Stimulated activated CD8-positive, alpha-beta memory T cell treated with anti-CD3 and anti-CD28 coated beads, Interleukin-2, amount 100 ng/mL, for 48 hours (primary cell): ENCODE results near the gene MAPK4.

Source experiments
- DNase-seq, 2 donors: peaks; one replicate each; pipeline ENCODE4 v3.0.0-alpha.2; 2020; ENCODE audit warnings: low read depth in 2 of 2

Gene MAPK4

DNA sequence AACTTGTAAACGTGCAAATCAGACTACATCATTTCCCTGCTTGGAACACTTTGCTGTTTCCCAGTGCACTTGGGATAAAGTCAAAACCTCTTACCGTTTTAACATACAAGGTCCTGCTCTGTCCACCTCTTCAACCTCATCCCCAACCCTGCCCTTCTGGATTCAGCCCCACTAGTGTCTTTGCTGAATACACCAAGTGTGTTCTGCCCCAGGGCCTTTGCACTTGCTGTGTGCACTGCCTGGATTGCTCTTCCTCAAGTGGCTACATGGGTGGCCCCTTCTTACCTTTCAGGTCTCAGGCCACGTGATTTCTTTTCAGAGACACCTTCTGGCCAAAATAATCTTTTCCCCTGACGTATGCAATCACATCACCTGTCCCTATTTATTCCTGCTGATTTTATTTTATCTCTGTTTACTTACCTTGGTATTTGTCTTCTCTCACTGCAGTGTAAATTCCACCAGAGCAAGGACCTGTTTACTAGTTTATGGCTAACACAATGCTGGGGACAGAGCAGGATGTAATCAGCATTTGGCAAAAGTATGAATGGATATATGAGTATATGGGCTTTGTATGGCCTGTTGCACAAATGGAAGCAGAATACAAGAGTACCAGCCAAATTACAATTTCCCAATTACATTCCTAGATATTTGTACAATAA, 63.9 kb downstream of the MAPK4 start:
- no peak for DNase-seq

DNA sequence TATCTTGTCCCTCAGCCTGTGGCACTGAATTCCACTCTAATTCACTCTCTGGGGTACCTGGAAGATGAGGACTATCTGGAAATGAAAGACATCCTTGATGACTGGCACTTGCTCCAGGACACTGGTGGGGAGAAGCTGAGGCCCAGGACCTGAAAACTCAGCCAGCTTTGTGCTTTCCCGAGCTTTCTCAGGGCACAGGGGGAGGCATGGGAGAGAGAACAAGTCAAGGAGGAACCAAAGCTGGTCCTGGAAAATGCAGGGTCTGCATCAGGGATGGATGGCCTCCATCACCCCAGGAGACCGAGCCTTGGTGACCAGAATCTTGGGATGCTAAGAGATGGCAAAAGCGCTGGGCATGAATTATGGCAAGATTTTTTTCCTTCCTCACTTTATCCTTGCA, 65.1 kb downstream of the MAPK4 start:
- no peak for DNase-seq

DNA sequence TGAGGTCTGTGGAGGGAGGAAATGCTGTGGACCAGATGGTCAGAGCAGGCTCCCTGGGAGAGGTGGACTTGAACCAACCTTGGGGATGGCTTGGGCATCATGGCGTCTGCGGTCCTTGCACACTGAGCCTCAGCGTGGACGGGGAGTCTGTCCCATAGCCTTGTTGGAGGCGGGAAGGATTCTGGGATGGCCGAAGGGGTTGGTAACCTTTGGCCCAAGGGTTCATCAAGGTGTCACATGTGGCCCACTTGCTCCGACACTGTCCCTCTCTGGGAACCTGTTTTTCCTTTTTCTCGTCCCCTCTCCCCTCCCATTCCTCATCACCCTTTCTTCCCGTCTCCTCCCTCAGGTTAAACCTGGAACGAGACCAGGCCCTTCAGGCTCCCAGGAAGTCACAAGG, 66.4 kb downstream of the MAPK4 start:
- DNase-seq = no peak

DNA sequence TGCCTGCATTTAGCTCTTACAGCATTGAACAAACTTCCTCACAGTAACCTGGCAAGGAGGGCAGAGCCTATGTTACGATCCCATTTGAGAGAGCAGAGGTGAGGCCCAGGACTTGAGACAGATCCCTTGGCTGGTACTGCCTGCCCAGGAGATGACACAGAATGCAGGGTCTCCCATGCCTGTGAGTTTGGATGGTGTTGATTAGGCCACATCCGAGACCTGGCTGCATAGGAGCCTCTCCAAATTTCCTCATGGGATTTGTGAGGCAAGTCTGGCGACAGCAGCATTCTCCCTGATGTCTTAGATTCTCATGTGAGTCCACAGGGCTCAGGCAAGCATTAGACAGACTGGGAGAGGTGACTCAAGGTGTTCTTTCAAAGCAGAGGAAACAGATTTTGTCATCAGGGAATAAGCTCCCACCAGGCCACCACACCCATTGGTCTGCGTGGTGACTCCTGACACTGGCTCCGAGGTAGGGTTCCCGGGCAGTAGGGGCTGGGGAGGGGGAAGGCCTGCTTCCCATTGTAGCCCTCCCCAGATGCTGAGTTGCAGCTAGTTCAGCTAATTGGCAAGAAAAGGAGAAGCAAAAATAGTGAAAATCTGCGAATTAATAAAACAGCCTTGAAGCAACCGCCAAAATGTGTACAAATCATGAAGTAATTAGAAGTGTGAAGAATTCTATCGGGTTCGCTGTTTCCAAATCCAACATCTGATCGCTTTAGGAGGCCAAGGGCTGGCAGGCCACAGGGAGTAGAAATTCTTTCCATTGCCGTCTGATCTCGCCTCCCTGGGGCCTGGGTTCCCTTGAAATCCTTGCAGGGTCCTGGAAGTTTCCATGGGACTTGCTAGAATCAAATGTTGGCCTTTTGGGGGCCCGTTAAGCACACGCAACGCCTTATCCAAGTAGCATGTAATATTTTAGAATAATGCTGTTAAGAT, 68.0 kb downstream of the MAPK4 start:
- DNase-seq = no peak

GRCh38 chr18:50628533-50628905, 68.6 kb downstream of the MAPK4 start:
- DNase-seq = no peak

DNA sequence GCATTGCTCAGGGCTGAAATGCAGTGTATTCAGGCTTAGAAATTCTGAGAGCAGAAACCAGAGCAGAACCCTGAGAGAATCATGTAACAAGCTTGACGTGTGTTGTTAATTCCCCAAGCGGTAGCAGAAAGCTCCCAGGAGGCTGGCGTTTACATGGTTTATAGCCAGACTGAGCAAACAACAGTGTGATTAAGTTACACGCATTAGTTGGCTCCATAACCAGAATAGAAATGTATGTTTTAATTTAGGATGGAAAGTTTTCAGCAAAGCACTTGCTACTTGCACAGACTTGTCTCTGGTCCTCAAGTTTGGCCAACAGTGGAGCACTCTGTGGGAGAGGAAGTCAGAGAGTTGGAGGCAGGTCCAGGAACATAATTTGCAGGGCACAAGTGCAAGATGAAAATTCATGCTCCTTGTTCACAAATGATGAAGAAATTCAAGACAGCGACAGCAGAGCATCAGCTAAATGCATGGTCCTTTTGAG, 69.3 kb downstream of the MAPK4 start:
- no peak for DNase-seq

DNA sequence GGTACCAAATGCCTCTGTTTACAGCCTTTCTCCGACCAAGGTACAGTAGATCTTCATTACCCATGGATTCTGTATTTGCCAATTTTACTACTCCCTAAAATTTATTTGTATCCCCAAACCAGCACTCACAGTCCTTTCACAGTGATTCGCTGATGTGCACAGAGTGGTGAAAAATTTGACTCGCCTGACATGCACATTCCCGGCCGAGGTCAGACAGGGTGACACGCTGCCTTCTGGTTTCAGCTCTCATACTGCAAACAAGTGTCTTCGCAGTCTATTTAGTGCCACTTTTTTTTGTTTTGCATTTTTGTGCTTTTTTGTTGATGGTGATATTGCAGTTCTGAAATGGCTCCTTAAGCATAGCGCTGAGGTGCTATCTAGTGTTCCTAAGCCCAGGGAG, 71.0 kb downstream of the MAPK4 start:
- no peak for DNase-seq

DNA sequence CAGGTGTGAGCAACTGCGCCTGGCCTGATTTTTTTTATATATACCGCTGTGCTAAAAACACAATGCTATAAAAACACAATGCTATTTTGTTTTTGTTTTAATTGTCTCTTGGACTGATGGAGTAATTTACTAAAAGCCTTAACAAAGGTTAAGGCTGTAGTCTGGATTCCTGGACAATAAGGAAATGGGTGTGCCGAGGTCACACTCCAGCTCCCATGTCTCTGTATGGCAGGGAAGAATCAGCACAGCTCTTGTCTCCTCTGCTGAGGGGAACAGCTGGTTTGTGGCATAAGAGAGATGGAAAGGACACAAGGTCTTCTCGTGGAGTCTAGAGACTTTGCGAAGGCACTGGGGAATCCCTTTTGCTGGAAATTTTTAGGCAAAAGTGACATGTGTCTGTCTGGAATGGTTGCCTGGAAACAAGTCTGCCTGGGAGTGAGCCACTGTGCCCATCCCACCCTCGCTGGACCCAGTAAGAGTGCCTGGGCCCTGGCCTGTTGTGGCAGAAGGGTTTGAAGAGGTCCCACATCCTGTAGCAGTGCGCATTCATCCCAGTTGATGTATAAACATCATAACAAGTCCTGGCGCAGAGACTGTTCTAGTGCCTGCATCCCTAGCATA, 73.1 kb downstream of the MAPK4 start:
- no peak for DNase-seq

DNA sequence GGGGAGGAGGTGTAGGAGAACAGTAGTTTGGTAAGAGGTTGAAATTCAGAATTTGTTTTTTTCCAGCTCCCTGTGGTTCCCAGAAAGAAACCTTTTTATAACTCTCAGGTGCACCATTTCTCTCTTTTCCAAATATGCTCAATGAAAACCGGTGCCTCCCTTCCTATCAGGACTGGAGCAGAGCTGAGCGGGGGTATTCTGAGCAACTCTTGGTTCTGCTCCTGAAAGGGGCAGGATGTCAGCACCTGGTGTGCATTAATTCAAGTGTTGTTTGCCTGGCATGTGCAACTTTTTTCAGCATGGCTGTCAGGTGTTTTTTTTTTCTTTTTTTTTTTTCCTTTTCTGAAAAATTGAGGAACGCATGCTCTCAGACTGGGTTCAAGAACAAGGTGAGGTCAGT, 74.1 kb downstream of the MAPK4 start:
- DNase-seq = no peak

- no peak for DNase-seq
These were observed 76.6 kb downstream of the MAPK4 start for GRCh38 chr18:50636366-50637057.

- DNase-seq = no peak
These were observed 78.4 kb downstream of the MAPK4 start for GRCh38 chr18:50638016-50638883.

GRCh38 chr18:50638884-50639420, 79.1 kb downstream of the MAPK4 start:
- DNase-seq = no peak

- DNase-seq = no peak
These were observed 79.8 kb downstream of the MAPK4 start for GRCh38 chr18:50639711-50640110.

DNA sequence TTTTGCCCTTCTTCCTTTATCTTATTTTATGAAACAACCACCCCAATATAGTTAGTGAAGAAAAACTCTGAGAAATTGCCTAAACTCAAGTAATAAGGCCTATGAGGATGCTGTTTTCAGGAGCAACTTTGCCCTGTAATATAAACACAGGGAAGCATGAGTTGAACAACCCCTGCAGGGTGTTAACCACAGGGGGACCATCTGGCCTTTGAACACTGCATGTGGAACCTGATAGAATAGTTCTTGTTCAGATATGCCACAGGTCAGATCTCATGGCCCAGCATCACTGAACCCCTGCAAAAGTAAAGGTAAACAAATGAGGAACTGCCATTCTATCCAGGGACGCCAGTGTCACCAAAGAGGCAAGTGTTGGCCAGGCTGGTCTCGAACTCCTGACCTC, 82.6 kb downstream of the MAPK4 start:
- DNase-seq = no peak

DNA sequence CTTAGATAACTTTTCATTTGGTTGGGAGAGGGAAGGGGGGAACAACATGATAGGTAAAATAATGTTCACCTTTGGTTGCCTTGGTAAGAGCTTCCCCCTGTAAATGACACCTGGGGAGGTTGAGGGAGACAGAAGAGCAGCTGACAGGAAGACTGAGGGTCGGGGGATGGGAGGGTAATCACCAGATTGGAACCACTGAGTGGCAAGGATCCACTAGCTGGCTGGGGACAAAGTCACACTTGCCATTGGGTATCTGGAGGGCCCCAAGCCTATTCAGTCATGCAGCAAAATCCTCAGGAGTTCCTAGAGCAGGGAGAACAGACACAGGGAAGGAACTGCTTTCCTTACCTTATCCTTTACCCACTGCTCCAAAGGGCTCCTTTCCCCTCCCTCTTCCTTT, 84.3 kb downstream of the MAPK4 start:
- DNase-seq = no peak

DNA sequence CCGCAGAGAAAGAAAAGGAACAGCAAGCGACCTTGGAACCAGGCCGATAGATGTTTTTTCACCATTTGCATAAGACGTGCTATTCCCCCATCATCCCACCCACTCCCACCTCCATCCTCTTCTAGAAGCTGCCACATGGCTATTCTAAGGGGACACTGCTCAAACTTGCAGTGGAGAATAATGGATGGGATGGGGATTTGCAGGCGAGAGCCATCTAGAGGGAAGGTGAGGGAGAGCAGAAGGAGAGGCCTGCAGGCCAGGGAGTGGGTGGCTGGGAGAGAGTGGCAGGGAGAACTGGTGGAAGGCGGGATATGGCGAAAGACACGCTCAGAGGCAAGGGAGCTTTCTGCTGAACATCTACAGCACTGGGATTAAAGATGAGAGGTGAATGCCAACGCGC, 84.9 kb downstream of the MAPK4 start:
- no peak for DNase-seq

GRCh38 chr18:50647237-50647636, 87.3 kb downstream of the MAPK4 start:
- no peak for DNase-seq

DNA sequence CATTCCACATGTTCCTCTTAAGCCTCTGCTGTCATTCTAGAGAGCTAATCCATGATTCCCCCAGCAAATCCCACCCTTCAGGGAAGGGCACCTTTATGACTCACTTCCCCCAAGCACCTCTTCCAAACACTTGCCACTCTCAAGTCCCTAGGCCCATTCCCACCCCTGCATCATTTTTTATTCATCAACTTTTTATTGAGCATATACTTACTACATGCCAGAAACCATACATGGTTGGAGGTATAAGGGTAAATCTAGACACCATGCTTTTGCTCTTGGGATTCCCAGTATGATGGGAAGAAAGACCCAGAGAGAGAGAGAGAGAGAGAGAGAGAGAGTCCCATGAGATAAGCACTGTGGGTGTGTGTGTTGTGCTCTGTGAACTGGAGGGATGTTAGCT, 87.9 kb downstream of the MAPK4 start:
- DNase-seq = no peak

- DNase-seq = no peak
These were observed 89.9 kb downstream of the MAPK4 start for GRCh38 chr18:50649821-50650220.

DNA sequence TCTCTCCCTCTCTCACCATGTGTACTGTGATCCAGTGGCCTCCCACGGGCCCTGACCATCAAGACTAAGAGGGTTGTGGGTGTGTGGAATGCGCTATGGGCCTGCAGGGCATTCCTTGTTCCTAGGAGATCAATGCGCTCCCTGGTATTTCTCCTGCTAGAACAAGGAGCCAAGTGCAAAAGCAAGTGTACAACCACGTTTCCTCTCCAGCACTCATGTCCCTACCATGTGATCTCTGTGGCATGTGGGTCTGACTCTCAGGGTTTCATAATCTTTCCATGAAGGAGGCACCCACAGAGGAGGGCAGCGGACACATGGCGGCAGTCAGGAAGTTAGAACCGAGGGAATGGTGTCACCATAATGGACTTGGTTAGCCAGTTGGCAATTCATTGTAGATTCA, 91.4 kb downstream of the MAPK4 start:
- DNase-seq = no peak
